ENCODE measurements around the gene PLCXD1. TPM values are rescaled to one million over a fixed set of nuclear protein-coding genes. Genes with fewer than 3 reads are reported as not detected.
"Not testable (repeated sequence)": the region's sequence is repeated elsewhere in the genome, so short reads cannot be mapped to it uniquely, and the experiment has no call there.

Gene PLCXD1
- total RNA-seq, 1 donor from 2014 or later, result 20.2 TPM

- no peak for TF ChIP-seq CTCF (IDR thresholded peaks at IDR 0.05; ENCODE audit: insufficient read depth, low read length, poor library complexity, severe bottlenecking)
- H3K4me3 ChIP-seq (ENCODE audit: low read depth, low read length), result no peak overlapping the region
- peaks cover 8% of the 10 kb centered on the region for H3K27me3 ChIP-seq (ENCODE audit: control insufficient read depth, insufficient read depth, low read length)
- H3K36me3 ChIP-seq (ENCODE audit: control insufficient read depth, insufficient read depth, low read length), result no peaks in the 10 kb centered on the region
- DNase-seq (ENCODE audit: low read depth), result no peak
Measured at GRCh38 chrX:348461-349117, 67.4 kb downstream of the PLCXD1 start.

DNA sequence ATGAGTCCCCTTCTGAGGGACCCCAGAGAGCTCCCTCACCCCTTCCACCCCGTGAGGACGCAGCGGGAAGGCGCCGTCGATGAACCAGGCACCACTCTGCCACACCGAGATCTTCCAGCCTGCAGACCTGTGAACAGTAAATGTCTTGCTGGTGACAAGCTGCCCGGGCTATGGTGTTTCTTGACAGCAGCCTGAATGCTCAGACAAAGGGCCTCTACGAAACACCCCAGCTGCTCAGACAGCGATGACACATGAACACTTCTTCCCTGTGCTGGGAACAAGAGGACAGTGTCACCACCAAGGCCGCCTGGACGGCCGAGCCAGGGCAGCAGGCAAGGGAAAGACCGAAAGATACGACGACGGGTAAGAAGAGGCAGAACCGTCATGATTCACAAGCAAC is 68.0 kb downstream of the PLCXD1 start:
- Histone ChIP-seq H3K4me3 (ENCODE audit: low read depth, low read length) (no peak overlapping the region), H3K27me3 (ENCODE audit: control insufficient read depth, insufficient read depth, low read length) (peaks cover 8% of the 10 kb centered on the region), H3K36me3 (ENCODE audit: control insufficient read depth, insufficient read depth, low read length) (no peaks in the 10 kb centered on the region)
- no peak for DNase-seq (ENCODE audit: low read depth)
- TF ChIP-seq CTCF (IDR thresholded peaks at IDR 0.05; ENCODE audit: insufficient read depth, low read length, poor library complexity, severe bottlenecking), result no peak

DNA sequence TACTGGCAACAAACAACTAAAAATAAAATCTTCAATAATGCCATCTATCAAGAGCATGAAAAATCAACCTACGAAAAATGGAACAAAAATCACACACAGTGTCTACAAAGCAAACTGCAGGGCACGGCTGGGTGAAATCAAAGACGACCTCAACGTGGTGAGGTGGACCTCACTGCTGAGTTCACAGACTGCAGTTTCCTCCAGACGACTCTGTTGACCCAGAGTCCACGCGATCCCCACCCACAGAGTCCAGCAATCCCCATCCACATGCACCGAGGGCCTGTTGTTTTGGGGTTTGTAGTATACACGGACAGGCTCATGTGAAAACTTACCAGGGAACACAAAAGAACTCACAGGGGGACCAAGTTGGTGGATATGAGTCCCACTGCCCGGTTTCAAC is 68.5 kb downstream of the PLCXD1 start:
- H3K4me3 ChIP-seq (ENCODE audit: low read depth, low read length), result no peak overlapping the region
- peaks cover 8% of the 10 kb centered on the region for H3K27me3 ChIP-seq (ENCODE audit: control insufficient read depth, insufficient read depth, low read length)
- no peaks in the 10 kb centered on the region for H3K36me3 ChIP-seq (ENCODE audit: control insufficient read depth, insufficient read depth, low read length)
- no peak for DNase-seq (ENCODE audit: low read depth)
- no peak for TF ChIP-seq CTCF (IDR thresholded peaks at IDR 0.05; ENCODE audit: insufficient read depth, low read length, poor library complexity, severe bottlenecking)

GRCh38 chrX:350148-350533 is 69.0 kb downstream of the PLCXD1 start:
- Histone ChIP-seq H3K27me3 (ENCODE audit: control insufficient read depth, insufficient read depth, low read length) (peaks cover 8% of the 10 kb centered on the region), H3K4me3 (ENCODE audit: low read depth, low read length) (no peak overlapping the region), H3K36me3 (ENCODE audit: control insufficient read depth, insufficient read depth, low read length) (no peaks in the 10 kb centered on the region)
- TF ChIP-seq CTCF (IDR thresholded peaks at IDR 0.05; ENCODE audit: insufficient read depth, low read length, poor library complexity, severe bottlenecking), result no peak
- DNase-seq (ENCODE audit: low read depth), result no peak

DNA sequence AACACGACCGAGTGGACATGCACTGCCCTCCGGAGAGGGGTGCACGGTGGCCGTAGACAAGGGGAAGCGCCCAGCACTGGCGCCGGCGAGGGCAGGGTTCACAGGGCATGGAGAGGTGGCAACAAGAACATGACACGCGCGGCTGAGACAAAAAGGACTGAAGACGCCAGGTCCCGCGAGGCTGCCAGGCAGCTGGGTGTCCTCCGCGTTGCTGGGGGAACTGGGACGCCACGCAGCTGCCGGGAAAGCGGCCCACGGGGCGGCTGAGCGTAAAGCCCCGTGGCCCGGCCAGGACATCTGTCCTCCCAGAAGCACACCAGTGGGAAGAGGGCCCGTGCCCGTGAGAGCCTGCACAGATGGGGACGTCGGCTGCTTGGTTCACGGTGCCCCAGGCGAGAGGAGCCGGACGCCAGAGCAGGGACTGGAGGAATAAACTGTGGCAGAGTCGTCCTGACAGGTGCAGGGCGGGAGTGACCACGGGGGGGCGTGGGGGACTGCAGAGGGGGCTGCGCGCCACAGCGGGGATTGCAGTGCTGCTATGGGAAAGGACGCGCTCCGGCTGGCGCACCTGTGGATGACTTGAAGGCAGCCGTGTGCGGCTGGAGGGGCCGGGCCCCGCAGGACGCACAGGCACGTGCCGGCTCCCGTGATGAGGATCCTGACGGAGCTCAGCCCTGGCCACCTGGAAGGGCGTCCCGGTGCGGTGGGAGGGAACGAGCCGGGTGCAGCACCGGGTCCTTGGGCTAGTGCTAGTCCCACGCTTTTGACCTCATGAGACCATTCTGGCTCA is 69.5 kb downstream of the PLCXD1 start:
- TF ChIP-seq CTCF (IDR thresholded peaks at IDR 0.05; ENCODE audit: insufficient read depth, low read length, poor library complexity, severe bottlenecking), result no peak
- no peaks in the 10 kb centered on the region for H3K36me3 ChIP-seq (ENCODE audit: control insufficient read depth, insufficient read depth, low read length)
- no peak overlapping the region for H3K4me3 ChIP-seq (ENCODE audit: low read depth, low read length)
- DNase-seq (ENCODE audit: low read depth), result no peak
- H3K27me3 ChIP-seq (ENCODE audit: control insufficient read depth, insufficient read depth, low read length), result peaks cover 8% of the 10 kb centered on the region

GRCh38 chrX:351324-351641 is 70.1 kb downstream of the PLCXD1 start:
- H3K36me3 ChIP-seq (ENCODE audit: control insufficient read depth, insufficient read depth, low read length); DNase-seq (ENCODE audit: low read depth); H3K27me3 ChIP-seq (ENCODE audit: control insufficient read depth, insufficient read depth, low read length); H3K4me3 ChIP-seq (ENCODE audit: low read depth, low read length): not testable (repeated sequence)
